KMS-11 (cell line): ENCODE results near the gene KIF5C.
"Not testable (repeated sequence)": the region's sequence is repeated elsewhere in the genome, so short reads cannot be mapped to it uniquely, and the experiment has no call there.

Source experiments
- H2AFZ ChIP-seq: fragments of 200-600 bp; sonication (generic); 2 replicates; pipeline ENCODE4 v1.6.1; 2016; ENCODE audit warnings: antibody characterized with exemption, mixed run types, low read depth
- H3K27ac ChIP-seq: fragments of 200-600 bp; sonication (generic); 2 replicates; pipeline ENCODE4 v1.6.1; 2016; ENCODE audit warnings: mild to moderate bottlenecking, mixed run types
- H3K27me3 ChIP-seq: fragments of 200-600 bp; sonication (generic); 2 replicates; pipeline ENCODE4 v1.6.1; 2017; ENCODE audit warnings: mild to moderate bottlenecking, low read depth, mixed run types, moderate library complexity; ENCODE audit not compliant: insufficient read depth
- H3K36me3 ChIP-seq: fragments of 200-600 bp; sonication (generic); 2 replicates; pipeline ENCODE4 v1.6.1; 2017; ENCODE audit warnings: mild to moderate bottlenecking, mixed run types; ENCODE audit not compliant: insufficient read depth
- H3K4me1 ChIP-seq: fragments of 200-600 bp; sonication (generic); 2 replicates; pipeline ENCODE4 v1.6.1; 2016; ENCODE audit warnings: mild to moderate bottlenecking, low read depth, mixed run types; ENCODE audit not compliant: poor library complexity, severe bottlenecking
- H3K4me2 ChIP-seq: fragments of 200-600 bp; sonication (generic); 2 replicates; pipeline ENCODE4 v1.7.0; 2016; ENCODE audit warnings: mild to moderate bottlenecking, mixed run types
- H3K4me3 ChIP-seq: fragments of 200-600 bp; sonication (generic); IDR thresholded peaks from 2 replicates; pipeline ENCODE4 v1.6.1; 2017; ENCODE audit warnings: low read depth, low read length, mixed read lengths; ENCODE audit not compliant: insufficient read depth
- H3K79me2 ChIP-seq: fragments of 200-600 bp; sonication (generic); 2 replicates; pipeline ENCODE4 v1.6.1; 2016; ENCODE audit warnings: low read depth, mixed run types; ENCODE audit not compliant: insufficient read depth
- H3K9ac ChIP-seq: fragments of 200-600 bp; sonication (generic); 2 replicates; pipeline ENCODE4 v1.6.1; 2016; ENCODE audit warnings: mild to moderate bottlenecking, mixed run types
- H4K20me1 ChIP-seq: fragments of 200-600 bp; sonication (generic); 2 replicates; pipeline ENCODE4 v1.6.1; 2016; ENCODE audit warnings: mild to moderate bottlenecking, mixed run types; ENCODE audit not compliant: insufficient read depth
- CTCF ChIP-seq: fragments of 200-600 bp; sonication (generic); conservative IDR thresholded peaks from 2 replicates; pipeline ENCODE4 v1.6.1; 2017; ENCODE audit warnings: low read depth, mild to moderate bottlenecking, antibody characterized with exemption, low read length, moderate library complexity, mixed read lengths

KIF5C gene

GRCh38 chr2:148979919-148980277 lies 104.9 kb downstream of the KIF5C start:
- Histone ChIP-seq H3K4me1 (no peaks in the 10 kb centered on the region), H3K79me2 (no peaks in the 10 kb centered on the region), H4K20me1 (no peaks in the 10 kb centered on the region), H2AFZ (no peak overlapping the region), H3K9ac (no peak overlapping the region), H3K4me3 (no peak overlapping the region), H3K27ac (no peak overlapping the region), H3K27me3 (no peaks in the 10 kb centered on the region), H3K36me3 (no peaks in the 10 kb centered on the region), H3K4me2 (no peak overlapping the region)
- no peak for TF ChIP-seq CTCF

DNA sequence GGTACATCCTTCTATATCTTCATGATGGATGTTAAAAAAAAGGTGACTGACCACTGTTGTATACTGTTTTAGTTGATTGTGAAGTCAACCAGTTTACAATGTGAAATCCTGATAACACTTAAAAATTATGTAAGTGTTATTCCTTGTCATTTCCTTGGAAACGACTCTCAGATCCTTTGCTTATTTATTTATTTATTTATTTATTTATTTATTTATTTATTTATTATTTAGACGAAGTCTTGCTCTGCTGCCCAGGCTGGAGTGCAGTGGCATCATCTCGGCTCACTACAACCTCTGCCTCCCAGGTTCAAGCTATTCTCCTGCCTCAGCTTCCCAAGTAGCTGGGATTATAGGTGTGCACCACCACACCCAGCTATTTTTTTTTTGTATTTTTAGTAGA lies 105.5 kb downstream of the KIF5C start:
- H3K9ac ChIP-seq, H4K20me1 ChIP-seq, H3K4me1 ChIP-seq, H2AFZ ChIP-seq, H3K27ac ChIP-seq, H3K27me3 ChIP-seq, H3K36me3 ChIP-seq, H3K79me2 ChIP-seq, H3K4me3 ChIP-seq, H3K4me2 ChIP-seq: not testable (repeated sequence)

GRCh38 chr2:148981324-148981723 lies 106.3 kb downstream of the KIF5C start:
- Histone ChIP-seq H3K36me3 (no peaks in the 10 kb centered on the region), H3K4me1 (no peaks in the 10 kb centered on the region), H3K27ac (no peak overlapping the region), H3K9ac (no peak overlapping the region), H2AFZ (no peak overlapping the region), H3K79me2 (no peaks in the 10 kb centered on the region), H3K4me3 (no peak overlapping the region), H4K20me1 (no peaks in the 10 kb centered on the region), H3K27me3 (no peaks in the 10 kb centered on the region), H3K4me2 (no peak overlapping the region)
- TF ChIP-seq CTCF, result no peak

DNA sequence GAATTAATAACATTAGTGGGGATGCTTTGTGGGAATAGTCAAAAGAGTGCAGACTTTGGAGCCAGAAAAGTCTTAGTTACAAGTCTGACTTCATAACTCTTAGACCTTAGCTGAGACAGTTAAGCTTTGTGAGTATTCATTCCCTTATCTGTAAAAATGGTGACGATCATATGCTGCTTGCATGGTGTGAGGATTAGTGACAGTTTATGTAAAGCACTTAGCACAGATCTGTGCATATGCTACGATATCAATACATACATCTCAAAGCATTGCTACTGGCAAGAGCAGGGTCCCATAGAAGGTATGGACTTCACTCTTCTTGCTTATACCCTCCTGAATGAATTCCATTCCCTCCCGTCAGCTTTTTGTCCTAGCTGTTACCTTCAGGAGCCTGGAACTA lies 106.8 kb downstream of the KIF5C start:
- H3K4me2 ChIP-seq, result no peak overlapping the region
- no peak overlapping the region for H3K9ac ChIP-seq
- no peaks in the 10 kb centered on the region for H3K36me3 ChIP-seq
- no peaks in the 10 kb centered on the region for H3K4me1 ChIP-seq
- no peaks in the 10 kb centered on the region for H3K27me3 ChIP-seq
- no peak for TF ChIP-seq CTCF
- no peak overlapping the region for H3K4me3 ChIP-seq
- no peak overlapping the region for H3K27ac ChIP-seq
- H3K79me2 ChIP-seq, result no peaks in the 10 kb centered on the region
- no peak overlapping the region for H2AFZ ChIP-seq
- H4K20me1 ChIP-seq, result no peaks in the 10 kb centered on the region

- Histone ChIP-seq H2AFZ (no peak overlapping the region), H3K4me1 (no peaks in the 10 kb centered on the region), H3K4me2 (no peak overlapping the region), H3K79me2 (no peaks in the 10 kb centered on the region), H3K4me3 (no peak overlapping the region), H3K27me3 (no peaks in the 10 kb centered on the region), H3K9ac (no peak overlapping the region), H4K20me1 (no peaks in the 10 kb centered on the region), H3K27ac (no peak overlapping the region), H3K36me3 (no peaks in the 10 kb centered on the region)
- TF ChIP-seq CTCF, result no peak
Measured at GRCh38 chr2:148982282-148982681, 107.3 kb downstream of the KIF5C start.
